C4-2B (cell line): Measurements from ENCODE around the gene PTP4A2.

Experiments used
- H3K27ac ChIP-seq: fragments of 450-650 bp; 2 replicates; pipeline ENCODE4 v1.5.1; 2017
- CTCF ChIP-seq: fragments of 450-650 bp; conservative IDR thresholded peaks from 2 replicates; pipeline ENCODE4 v1.5.1; 2017; ENCODE audit warnings: mild to moderate bottlenecking
- ZFX ChIP-seq: fragments of 450-650 bp; IDR thresholded peaks from 2 replicates; pipeline ENCODE4 v1.6.1; 2017

PTP4A2 gene

DNA sequence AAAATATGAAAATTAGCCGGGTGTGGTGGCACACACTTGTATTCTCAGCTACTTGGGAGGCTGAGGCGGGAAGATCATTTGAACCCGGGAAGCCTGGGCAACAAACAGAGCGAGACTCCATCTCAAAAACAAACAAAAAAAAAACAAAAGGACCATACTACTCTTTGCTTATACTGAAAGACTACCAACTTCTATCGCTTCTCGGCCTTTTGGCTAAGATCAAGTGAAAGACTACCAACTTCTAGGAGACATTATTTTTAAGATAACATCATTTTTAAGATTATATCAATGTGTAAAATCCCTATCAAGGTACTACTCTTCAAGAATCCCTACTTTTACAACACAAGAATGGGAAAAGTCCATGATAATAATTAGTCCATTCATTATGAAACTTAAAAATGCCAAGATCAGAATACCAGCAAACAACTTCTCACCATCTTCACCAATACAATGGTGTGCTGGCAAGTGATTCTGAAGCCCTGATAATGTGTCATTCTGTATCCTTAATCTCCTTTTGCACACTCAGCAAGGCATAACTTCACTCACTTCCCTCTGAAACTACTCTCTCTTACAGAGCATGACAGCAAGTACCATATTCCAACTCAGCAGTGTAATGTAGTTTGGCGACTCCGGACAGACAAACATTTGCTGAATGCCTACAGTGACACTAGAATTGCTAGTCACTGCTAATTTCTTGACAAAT, 1.7 kb downstream of the PTP4A2 start:
- H3K27ac ChIP-seq, result no peak overlapping the region
- no peak for TF ChIP-seq CTCF
- TF ChIP-seq ZFX, result no peak

DNA sequence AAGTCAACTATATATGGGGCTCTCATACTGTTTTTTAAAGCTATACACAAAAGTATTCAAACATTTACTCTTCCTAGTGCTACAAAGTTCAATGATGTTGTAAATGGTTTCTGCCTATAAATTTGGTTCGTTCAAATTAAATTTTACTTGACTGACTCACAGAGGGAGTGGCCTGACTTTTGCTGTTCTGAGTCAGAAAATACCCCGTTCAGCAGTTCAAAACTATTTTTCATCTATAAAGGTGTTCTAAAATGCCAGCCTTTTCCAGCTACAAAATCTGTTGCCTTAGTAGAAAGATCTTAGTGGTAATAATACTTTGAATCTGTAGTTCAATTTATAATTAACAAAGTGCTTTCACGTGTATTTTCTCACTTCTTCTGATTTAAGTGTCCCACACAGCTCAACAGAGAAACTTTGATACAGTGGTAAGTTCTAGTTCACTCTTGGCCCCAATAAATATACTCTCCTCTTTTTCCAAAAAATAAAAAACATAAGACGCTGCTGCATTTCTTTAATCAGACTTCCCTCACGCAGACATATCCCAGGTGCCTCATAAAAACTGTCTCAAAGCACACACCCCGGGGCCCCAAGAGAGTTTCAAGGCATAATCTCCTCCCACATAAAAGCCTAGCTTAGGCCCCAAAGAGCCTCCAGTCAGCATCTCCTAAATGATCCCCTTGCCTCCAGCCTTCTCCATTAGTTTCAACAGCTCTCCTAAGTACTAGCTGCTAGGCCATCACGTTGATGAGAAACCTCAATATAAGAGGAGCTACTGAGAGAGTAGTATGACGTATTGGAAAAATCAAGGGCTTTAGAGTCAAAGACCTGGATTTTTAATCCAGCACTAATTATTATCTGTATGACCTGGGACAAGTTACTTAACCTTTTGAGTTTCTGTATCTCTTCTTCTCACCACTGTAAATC, 3.2 kb downstream of the PTP4A2 start:
- no peak overlapping the region for H3K27ac ChIP-seq
- TF ChIP-seq ZFX (no peak), CTCF (no peak)

GRCh38 chr1:31932491-31933316, 5.5 kb downstream of the PTP4A2 start:
- H3K27ac ChIP-seq, result peak overlapping the region; percentile 67; the same call in 1 of the 2 replicates
- TF ChIP-seq CTCF (no peak), ZFX (no peak)

GRCh38 chr1:31931593-31932225, 6.5 kb downstream of the PTP4A2 start:
- TF ChIP-seq CTCF (no peak), ZFX (no peak)
- no peak overlapping the region for H3K27ac ChIP-seq

- H3K27ac ChIP-seq, result no peak overlapping the region
- TF ChIP-seq ZFX (no peak), CTCF (no peak)
Measured at GRCh38 chr1:31930836-31931592, 7.2 kb downstream of the PTP4A2 start.

GRCh38 chr1:31927661-31927980, 10.5 kb downstream of the PTP4A2 start:
- no peak for TF ChIP-seq CTCF
- TF ChIP-seq ZFX, result no peak
- no peak overlapping the region for H3K27ac ChIP-seq
